Left lung (tissue), 10 donors: ENCODE measurements around the gene ALDH3B2. TPM values are rescaled to one million over a fixed set of nuclear protein-coding genes. Genes with fewer than 3 reads are reported as not detected.
"Not testable (repeated sequence)": the region's sequence is repeated elsewhere in the genome, so short reads cannot be mapped to it uniquely, and the experiment has no call there.

Experiments used
- ATAC-seq: fragments of 200-7000 bp; cut with Tn5 transposase; one replicate; pipeline ENCODE4 v1.9.1; 2020; ENCODE audit warnings: moderate library complexity
- DNase-seq, 4 donors: peaks; one replicate each; pipeline ENCODE4 v3.0.0-alpha.2; 2013 to 2020
- H3K27ac ChIP-seq, 2 donors: fragments of 200-600 bp; sonication (generic) in 1 of 2; one replicate each; pipeline versions ENCODE4 v1.5.0 to v1.8.0; 2020 to 2021
- H3K27me3 ChIP-seq, 2 donors: fragments of 200-600 bp; sonication (generic) in 1 of 2; one replicate each; pipeline versions ENCODE4 v1.5.0 to v1.8.0; 2020 to 2021
- H3K36me3 ChIP-seq, 2 donors: fragments of 200-600 bp; sonication (generic) in 1 of 2; one replicate each; pipeline versions ENCODE4 v1.5.0 to v1.8.0; 2020 to 2021
- H3K4me1 ChIP-seq, 2 donors: fragments of 200-600 bp; one replicate each; pipeline ENCODE4 v1.8.0; 2021
- H3K4me3 ChIP-seq, 2 donors: fragments of 200-600 bp; sonication (generic) in 1 of 2; one replicate each; pipeline versions ENCODE4 v1.5.0 to v1.8.0; 2020 to 2021; ENCODE audit warnings: mild to moderate bottlenecking in 1 of 2
- H3K9me3 ChIP-seq, 2 donors: fragments of 200-600 bp; sonication (generic) in 1 of 2; one replicate each; pipeline versions ENCODE4 v1.5.0 to v1.8.0; 2020 to 2021
- intact Hi-C, 2 donors: fragments of 100-400 bp; cut with DNase I; formaldehyde crosslinking; loops; one replicate each; pipeline versions ENCODE4 v1.11.2 to v1.14.2; 2022
- polyA plus RNA-seq, 6 donors: library from polyadenylated mRNA; unstranded; fragments of 120-200 nt; gene quantifications; one replicate each; pipeline ENCODE4 v1.2.1, GENCODE V29; 2013; ENCODE audit not compliant: insufficient read length in 6 of 6
- total RNA-seq, 2 donors: library from RNA; stranded (reverse); fragmentation: NEBNext Ultra II Directional; extraction: Animal tissue kit (Norgen Biotek cat#: 25700); gene quantifications; one replicate each; pipeline ENCODE4 v1.2.1, GENCODE V29; 2021
- TF ChIP-seq, protein P1 (sequence below), 2 donors: fragments of 200-600 bp; sonication (generic) in 1 of 2; IDR thresholded peaks; one replicate each; pipeline versions ENCODE4 v1.5.0 to v1.8.0; 2021; ENCODE audit warnings: antibody characterized with exemption in 2 of 2
- donor health status: DM: no; HTN: yes; CAD: no.
- donor health status: DM: no; HTN: no; CAD: no.

Gene ALDH3B2
- total and polyA plus RNA-seq, 8 donors = 0.79 to 1.7 (median 0.98) TPM

DNA sequence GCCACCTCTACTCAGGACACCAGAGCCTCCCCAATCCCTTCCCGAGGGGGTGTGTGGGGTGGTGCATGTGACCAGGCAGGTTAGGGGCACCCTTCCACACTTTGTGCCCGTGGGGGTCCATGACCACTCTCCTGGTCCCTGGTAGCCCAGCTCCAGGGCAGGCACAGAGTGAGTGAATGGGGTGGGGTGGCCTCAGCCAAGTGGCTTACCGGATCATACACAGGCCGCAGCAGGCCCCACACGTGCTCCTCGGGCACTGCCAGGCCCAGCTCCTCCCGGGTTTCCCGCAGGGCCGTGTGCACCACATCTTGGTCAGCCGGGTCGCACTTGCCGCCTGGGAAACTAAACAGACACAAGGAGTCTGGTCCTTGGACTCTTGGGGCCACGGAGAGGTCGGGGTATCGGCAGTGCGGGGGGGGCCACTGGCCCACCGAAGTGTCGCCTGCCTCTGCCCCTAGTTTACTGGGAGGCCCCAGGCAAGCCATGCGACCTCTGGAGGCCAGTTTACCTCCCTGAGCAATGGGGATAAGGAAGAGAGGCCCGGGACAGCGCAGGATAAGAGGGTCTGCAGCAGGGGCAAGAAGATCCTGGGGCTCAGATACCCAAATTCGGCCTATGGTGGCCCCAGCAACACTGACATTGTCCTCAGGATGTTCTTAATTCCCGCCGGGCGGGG lies 45.6 kb downstream of the ALDH3B2 start:
- TF ChIP-seq, protein P1, sequence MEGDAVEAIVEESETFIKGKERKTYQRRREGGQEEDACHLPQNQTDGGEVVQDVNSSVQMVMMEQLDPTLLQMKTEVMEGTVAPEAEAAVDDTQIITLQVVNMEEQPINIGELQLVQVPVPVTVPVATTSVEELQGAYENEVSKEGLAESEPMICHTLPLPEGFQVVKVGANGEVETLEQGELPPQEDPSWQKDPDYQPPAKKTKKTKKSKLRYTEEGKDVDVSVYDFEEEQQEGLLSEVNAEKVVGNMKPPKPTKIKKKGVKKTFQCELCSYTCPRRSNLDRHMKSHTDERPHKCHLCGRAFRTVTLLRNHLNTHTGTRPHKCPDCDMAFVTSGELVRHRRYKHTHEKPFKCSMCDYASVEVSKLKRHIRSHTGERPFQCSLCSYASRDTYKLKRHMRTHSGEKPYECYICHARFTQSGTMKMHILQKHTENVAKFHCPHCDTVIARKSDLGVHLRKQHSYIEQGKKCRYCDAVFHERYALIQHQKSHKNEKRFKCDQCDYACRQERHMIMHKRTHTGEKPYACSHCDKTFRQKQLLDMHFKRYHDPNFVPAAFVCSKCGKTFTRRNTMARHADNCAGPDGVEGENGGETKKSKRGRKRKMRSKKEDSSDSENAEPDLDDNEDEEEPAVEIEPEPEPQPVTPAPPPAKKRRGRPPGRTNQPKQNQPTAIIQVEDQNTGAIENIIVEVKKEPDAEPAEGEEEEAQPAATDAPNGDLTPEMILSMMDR (IDR thresholded peaks at IDR 0.05) = no peak
- Histone ChIP-seq H3K36me3 (no peaks in the 10 kb centered on the region), H3K9me3 (no peaks in the 10 kb centered on the region), H3K27ac (peak overlapping the region in 1 of 2 donors; percentile 89), H3K4me3 (peak overlapping the region; percentile 49 to 56), H3K4me1 (peaks cover 0 to 20% of the 10 kb centered on the region in 2 donors), H3K27me3 (no peaks in the 10 kb centered on the region)
- intact Hi-C loops = no loop called here
- no peak for ATAC-seq
- DNase-seq = peak in 1 of 4 donors; percentile 71

DNA sequence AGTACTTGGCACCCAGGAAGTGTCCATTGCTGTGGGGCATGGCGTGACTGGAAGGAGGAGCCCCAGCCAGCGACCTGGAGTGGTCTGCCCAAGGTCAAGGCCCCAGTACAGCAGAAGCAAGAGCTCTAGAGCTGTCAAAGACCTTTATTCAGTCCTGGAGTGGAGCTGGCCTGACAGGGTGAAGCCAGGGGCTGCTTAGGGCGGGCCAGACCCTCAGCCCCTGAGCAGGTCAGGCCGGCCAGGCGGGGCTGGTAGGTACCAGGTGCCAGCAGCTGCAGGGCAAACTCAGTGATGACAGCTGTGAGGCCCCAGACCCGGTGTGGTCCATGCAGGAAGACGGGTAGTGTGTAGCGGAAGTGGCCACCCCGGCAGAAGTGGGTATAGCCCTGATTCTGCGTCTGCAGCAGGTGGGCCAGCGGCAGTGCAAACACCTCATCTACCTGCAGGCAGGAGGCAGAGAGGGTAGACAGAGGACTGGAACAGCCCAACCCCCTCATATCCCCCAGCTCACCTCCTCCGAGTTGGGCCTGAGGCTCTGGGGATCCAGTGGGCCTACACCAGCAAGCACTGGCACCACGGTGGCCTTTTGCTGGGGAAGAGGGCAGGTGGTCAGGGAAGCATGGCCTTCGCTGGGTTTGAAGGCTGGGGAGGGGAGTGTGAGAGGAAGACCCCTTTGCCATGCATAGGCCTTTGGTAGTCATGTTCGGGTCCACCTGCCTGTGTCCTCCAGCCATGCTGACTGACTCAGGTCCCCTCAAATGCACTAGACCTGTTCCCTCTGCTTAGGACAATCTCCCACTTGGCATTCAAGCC lies 46.4 kb downstream of the ALDH3B2 start:
- Histone ChIP-seq H3K4me1 (peaks cover 0 to 20% of the 10 kb centered on the region in 2 donors), H3K36me3 (no peaks in the 10 kb centered on the region), H3K27me3 (no peaks in the 10 kb centered on the region), H3K9me3 (no peaks in the 10 kb centered on the region), H3K4me3 (no peak overlapping the region), H3K27ac (no peak overlapping the region)
- intact Hi-C loops = no loop called here
- TF ChIP-seq, protein P1 (IDR thresholded peaks at IDR 0.05) = no peak
- DNase-seq = peak in 2 of 4 donors; percentile 32 to 60
- no peak for ATAC-seq

DNA sequence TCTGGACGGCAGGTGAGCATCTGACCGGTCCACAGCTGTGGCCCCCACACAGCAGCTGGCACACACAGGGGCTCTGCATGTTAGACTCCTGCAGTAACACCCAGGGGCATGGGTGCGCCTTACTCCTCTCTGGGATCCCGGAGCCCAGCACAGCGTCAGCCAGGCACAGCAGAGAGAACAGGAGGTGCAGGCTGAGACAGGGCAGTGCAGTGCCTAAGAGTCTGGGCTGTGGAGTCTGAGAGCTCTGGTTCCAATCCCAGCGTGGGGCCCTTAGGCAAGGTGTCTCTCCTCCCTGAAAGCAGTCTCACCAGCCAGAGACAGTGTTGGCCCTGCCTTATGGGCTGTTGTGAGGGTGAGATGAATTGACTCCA lies 47.0 kb downstream of the ALDH3B2 start:
- H3K9me3 ChIP-seq = no peaks in the 10 kb centered on the region
- H3K27ac ChIP-seq = no peak overlapping the region
- peaks cover 0 to 20% of the 10 kb centered on the region in 2 donors for H3K4me1 ChIP-seq
- TF ChIP-seq, protein P1 (IDR thresholded peaks at IDR 0.05) = no peak
- H3K4me3 ChIP-seq = no peak overlapping the region
- ATAC-seq = no peak
- H3K36me3 ChIP-seq = no peaks in the 10 kb centered on the region
- peak in 2 of 4 donors; percentile 27 to 68 for DNase-seq
- H3K27me3 ChIP-seq = no peaks in the 10 kb centered on the region
- intact Hi-C loops = no loop called here

DNA sequence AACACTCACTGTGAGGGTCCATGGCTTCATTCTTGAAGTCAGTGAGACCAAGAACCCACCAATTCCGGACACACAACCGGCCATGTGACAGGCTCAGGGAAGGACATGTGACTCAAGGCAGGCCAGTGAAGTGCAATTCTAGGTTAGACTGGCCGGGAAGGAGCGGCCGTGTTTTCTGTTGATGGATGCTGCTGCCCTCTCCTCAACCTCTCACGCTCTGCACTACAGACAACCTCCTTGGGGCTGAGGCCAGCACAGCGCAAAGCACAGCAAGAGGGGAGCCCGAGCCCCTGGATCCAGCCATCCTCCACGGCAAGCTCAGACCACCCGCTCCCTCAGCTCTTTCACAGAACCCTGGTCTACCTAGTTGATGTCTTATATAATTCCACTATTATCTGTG lies 47.5 kb downstream of the ALDH3B2 start:
- Histone ChIP-seq H3K4me3 (no peak overlapping the region), H3K27ac (no peak overlapping the region), H3K4me1 (peaks cover 0 to 20% of the 10 kb centered on the region in 2 donors), H3K27me3 (no peaks in the 10 kb centered on the region), H3K9me3 (no peaks in the 10 kb centered on the region), H3K36me3 (no peaks in the 10 kb centered on the region)
- no peak for DNase-seq
- ATAC-seq = no peak
- TF ChIP-seq, protein P1 (IDR thresholded peaks at IDR 0.05) = no peak
- intact Hi-C loops = no loop called here

DNA sequence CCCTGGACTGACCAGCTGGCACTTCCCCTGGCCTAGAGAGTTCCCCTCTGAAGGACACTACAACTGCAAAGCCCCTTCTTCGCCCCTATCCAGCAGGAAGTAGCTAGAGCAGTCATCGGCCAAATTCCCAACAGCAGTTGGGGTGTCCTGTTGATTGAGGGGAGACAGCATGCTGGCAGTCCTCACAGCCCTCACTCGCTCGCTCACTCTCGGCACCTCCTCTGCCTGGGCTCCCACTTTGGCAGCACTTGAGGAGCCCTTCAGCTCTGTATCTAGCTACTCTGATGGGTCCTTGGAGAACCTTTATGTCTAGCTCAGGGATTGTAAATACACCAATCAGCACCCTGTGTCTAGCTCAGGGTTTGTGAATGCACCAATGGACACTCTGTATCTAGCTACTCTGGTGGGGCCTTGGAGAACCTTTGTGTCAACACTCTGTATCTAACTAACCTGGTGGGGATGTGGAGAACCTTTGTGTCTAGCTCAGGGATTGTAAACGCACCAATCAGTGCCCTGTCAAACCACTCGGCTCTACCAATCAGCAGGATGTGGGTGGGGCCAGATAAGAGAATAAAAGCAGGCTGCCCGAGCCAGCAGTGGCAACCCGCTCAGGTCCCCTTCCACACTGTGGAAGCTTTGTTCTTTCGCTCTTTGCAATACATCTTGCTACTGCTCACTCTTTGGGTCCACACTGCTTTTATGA lies 48.1 kb downstream of the ALDH3B2 start:
- H3K27ac ChIP-seq, H3K9me3 ChIP-seq, intact Hi-C loops, H3K36me3 ChIP-seq, ATAC-seq, H3K4me3 ChIP-seq, DNase-seq, H3K27me3 ChIP-seq: not testable (repeated sequence)
- peaks cover 0 to 20% of the 10 kb centered on the region in 2 donors for H3K4me1 ChIP-seq

DNA sequence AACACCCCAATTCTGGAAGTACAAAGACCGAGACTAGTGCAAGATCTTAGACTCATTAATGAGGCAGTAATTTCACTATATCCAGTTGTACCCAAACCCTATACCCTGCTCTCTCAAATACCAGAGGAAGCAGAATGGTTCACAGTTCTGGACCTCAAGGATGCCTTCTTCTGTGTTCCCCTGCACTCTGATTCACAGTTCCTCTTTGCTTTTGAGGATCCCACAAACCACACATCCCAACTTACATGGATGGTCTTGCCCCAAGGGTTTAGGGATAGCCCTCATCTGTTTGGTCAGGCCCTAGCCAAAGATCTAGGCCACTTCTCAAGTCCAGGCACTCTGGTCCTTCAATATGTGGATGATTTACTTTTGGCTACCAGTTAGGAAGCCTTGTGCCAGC lies 50.6 kb downstream of the ALDH3B2 start:
- DNase-seq, H3K4me1 ChIP-seq, ATAC-seq, H3K4me3 ChIP-seq, H3K36me3 ChIP-seq, intact Hi-C loops, H3K27me3 ChIP-seq, H3K27ac ChIP-seq, H3K9me3 ChIP-seq: not testable (repeated sequence)

DNA sequence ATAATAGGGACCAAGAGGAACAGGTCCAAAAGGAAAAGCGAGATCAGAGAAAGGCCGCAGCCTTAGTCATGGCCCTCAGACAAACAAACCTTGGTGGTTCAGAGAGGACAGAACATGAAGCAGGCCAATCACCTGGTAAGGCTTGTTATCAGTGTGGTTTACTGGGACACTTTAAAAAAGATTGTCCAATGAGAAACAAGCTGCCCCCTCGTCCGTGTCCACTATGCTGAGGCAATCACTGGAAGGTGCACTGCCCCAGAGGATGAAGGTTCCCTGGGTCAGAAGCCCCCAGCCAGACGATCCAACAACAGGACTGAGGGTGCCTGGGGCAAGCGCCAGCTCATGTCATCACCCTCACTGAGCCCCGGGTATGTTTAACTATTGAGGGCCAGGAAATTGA lies 51.5 kb downstream of the ALDH3B2 start:
- intact Hi-C loops, H3K4me3 ChIP-seq, H3K4me1 ChIP-seq, H3K9me3 ChIP-seq, H3K36me3 ChIP-seq, ATAC-seq, H3K27me3 ChIP-seq, H3K27ac ChIP-seq, DNase-seq: not testable (repeated sequence)

DNA sequence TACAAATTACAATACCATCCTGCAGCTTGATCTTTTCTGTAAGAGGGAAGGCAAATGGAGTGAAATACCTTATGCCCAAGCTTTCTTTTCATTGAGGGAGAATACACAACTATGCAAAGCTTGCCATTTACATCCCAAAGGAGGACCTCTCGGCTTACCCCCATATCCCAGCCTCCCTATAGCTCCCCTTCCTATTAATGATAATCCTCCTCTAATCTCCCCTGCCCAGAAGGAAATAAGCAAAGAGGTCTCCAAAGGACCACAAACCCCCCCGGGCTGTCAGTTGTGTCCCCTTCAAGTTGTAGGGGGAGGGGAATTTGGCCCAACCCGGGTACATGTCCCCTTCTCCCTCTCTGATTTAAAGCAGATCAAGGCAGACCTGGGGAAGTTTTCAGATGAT lies 52.5 kb downstream of the ALDH3B2 start:
- H3K36me3 ChIP-seq, H3K9me3 ChIP-seq, H3K27me3 ChIP-seq, DNase-seq, H3K4me3 ChIP-seq, H3K4me1 ChIP-seq, H3K27ac ChIP-seq, ATAC-seq, intact Hi-C loops: not testable (repeated sequence)
